ENCODE data around the gene SLC10A6. TPM values are rescaled to one million over a fixed set of nuclear protein-coding genes. Genes with fewer than 3 reads are reported as not detected.
"Not testable (repeated sequence)": the region's sequence is repeated elsewhere in the genome, so short reads cannot be mapped to it uniquely, and the experiment has no call there.

The SLC10A6 gene
- total and polyA plus RNA-seq, 4 donors, result 0.05 to 0.25 TPM; not detected in 2

DNA sequence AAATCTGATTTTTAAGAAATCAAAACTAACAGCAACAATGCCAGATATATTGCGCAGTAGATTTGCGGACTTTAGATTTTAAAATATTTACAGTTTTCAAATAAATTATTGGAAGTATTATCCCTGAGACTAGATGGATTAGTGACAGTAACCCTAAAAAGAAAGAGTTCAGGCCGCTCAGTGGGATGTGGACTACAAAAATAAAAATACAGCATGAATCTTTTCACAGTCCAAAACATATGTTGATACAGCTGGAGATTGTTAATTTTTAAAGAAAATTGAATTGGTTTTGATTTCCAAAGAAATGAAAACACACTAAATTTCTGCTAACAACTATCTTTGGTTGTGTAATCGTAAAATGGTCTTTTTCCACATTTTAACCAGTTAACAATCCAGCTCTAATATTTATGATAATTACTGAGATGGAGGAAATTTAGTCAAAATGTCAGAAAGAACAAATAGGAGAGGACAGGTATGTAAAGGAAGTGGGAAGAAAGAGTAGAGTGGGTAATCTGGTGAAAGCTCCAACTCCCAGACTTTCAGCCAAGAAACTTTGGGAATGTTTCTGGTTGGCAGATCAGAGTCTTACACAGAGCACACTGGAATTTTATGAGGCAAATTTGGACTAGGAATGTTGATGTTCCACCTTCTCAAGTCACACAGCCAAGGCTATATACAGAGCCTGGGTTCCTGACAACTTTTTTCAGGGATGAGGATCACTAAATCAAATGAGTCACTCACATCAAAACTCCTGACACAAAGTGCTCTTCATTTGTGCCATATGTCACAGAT, 27.9 kb upstream of the SLC10A6 start:
- Histone ChIP-seq H3K4me3 (ENCODE audit: low read depth in 1 of 3, low read length in 3 of 3) (no peak overlapping the region), H3K9me3 (ENCODE audit: control insufficient read depth in 4 of 4, low read length in 3 of 4) (peaks cover 3 to 9% (median 6%) of the 10 kb centered on the region in 4 donors), H3K36me3 (ENCODE audit: control insufficient read depth in 4 of 4, insufficient read depth in 3 of 4, low read depth in 1 of 4, low read length in 3 of 4) (no peaks in the 10 kb centered on the region), H3K27ac (ENCODE audit: low read depth in 1 of 2, low read length in 2 of 2) (no peak overlapping the region), H3K9ac (ENCODE audit: low read depth in 1 of 2, low read length in 2 of 2) (no peak overlapping the region), H3K27me3 (ENCODE audit: control insufficient read depth in 4 of 4, insufficient read depth in 4 of 4, low read length in 3 of 4) (no peaks in the 10 kb centered on the region), H3K4me1 (ENCODE audit: control insufficient read depth in 4 of 4, insufficient read depth in 4 of 4, low read length in 3 of 4) (no peaks in the 10 kb centered on the region)
- DNase-seq (ENCODE audit: low spot score), result no peak
- no peak for TF ChIP-seq HNF4G (IDR thresholded peaks at IDR 0.05)
- TF ChIP-seq, protein P1, sequence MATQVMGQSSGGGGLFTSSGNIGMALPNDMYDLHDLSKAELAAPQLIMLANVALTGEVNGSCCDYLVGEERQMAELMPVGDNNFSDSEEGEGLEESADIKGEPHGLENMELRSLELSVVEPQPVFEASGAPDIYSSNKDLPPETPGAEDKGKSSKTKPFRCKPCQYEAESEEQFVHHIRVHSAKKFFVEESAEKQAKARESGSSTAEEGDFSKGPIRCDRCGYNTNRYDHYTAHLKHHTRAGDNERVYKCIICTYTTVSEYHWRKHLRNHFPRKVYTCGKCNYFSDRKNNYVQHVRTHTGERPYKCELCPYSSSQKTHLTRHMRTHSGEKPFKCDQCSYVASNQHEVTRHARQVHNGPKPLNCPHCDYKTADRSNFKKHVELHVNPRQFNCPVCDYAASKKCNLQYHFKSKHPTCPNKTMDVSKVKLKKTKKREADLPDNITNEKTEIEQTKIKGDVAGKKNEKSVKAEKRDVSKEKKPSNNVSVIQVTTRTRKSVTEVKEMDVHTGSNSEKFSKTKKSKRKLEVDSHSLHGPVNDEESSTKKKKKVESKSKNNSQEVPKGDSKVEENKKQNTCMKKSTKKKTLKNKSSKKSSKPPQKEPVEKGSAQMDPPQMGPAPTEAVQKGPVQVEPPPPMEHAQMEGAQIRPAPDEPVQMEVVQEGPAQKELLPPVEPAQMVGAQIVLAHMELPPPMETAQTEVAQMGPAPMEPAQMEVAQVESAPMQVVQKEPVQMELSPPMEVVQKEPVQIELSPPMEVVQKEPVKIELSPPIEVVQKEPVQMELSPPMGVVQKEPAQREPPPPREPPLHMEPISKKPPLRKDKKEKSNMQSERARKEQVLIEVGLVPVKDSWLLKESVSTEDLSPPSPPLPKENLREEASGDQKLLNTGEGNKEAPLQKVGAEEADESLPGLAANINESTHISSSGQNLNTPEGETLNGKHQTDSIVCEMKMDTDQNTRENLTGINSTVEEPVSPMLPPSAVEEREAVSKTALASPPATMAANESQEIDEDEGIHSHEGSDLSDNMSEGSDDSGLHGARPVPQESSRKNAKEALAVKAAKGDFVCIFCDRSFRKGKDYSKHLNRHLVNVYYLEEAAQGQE (IDR thresholded peaks at IDR 0.05), result no peak
- TF ChIP-seq, protein P2, sequence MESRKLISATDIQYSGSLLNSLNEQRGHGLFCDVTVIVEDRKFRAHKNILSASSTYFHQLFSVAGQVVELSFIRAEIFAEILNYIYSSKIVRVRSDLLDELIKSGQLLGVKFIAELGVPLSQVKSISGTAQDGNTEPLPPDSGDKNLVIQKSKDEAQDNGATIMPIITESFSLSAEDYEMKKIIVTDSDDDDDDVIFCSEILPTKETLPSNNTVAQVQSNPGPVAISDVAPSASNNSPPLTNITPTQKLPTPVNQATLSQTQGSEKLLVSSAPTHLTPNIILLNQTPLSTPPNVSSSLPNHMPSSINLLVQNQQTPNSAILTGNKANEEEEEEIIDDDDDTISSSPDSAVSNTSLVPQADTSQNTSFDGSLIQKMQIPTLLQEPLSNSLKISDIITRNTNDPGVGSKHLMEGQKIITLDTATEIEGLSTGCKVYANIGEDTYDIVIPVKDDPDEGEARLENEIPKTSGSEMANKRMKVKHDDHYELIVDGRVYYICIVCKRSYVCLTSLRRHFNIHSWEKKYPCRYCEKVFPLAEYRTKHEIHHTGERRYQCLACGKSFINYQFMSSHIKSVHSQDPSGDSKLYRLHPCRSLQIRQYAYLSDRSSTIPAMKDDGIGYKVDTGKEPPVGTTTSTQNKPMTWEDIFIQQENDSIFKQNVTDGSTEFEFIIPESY (IDR thresholded peaks at IDR 0.05), result no peak
- TF ChIP-seq FOXA2 (IDR thresholded peaks at IDR 0.05), result no peak
- TF ChIP-seq HNF4A (conservative IDR thresholded peaks at IDR 0.05), result no peak
- no peak for TF ChIP-seq TAF1 (conservative IDR thresholded peaks at IDR 0.05)
- no peak for TF ChIP-seq NR2F2 (IDR thresholded peaks at IDR 0.05)
- TF ChIP-seq JUND (IDR thresholded peaks at IDR 0.05), result no peak
- TF ChIP-seq, protein P3, sequence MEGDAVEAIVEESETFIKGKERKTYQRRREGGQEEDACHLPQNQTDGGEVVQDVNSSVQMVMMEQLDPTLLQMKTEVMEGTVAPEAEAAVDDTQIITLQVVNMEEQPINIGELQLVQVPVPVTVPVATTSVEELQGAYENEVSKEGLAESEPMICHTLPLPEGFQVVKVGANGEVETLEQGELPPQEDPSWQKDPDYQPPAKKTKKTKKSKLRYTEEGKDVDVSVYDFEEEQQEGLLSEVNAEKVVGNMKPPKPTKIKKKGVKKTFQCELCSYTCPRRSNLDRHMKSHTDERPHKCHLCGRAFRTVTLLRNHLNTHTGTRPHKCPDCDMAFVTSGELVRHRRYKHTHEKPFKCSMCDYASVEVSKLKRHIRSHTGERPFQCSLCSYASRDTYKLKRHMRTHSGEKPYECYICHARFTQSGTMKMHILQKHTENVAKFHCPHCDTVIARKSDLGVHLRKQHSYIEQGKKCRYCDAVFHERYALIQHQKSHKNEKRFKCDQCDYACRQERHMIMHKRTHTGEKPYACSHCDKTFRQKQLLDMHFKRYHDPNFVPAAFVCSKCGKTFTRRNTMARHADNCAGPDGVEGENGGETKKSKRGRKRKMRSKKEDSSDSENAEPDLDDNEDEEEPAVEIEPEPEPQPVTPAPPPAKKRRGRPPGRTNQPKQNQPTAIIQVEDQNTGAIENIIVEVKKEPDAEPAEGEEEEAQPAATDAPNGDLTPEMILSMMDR (IDR thresholded peaks at IDR 0.05; ENCODE audit: low read depth, low read length, missing input control), result no peak
- no peak for TF ChIP-seq SP1 (IDR thresholded peaks at IDR 0.05)
- TF ChIP-seq FOXA1 (IDR thresholded peaks at IDR 0.05), result no peak
- TF ChIP-seq, protein P4, sequence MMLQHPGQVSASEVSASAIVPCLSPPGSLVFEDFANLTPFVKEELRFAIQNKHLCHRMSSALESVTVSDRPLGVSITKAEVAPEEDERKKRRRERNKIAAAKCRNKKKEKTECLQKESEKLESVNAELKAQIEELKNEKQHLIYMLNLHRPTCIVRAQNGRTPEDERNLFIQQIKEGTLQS (IDR thresholded peaks at IDR 0.05), result no peak
- no peak for TF ChIP-seq EGR1 (IDR thresholded peaks at IDR 0.05; ENCODE audit: low read depth in 2 of 2)
- TF ChIP-seq, protein P5, sequence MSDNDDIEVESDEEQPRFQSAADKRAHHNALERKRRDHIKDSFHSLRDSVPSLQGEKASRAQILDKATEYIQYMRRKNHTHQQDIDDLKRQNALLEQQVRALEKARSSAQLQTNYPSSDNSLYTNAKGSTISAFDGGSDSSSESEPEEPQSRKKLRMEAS (IDR thresholded peaks at IDR 0.05), result no peak
- no peak for TF ChIP-seq RAD21 (IDR thresholded peaks at IDR 0.05)
- no peak for TF ChIP-seq GABPA (IDR thresholded peaks at IDR 0.05 in 1 of 2, conservative IDR thresholded peaks at IDR 0.05 in 1 of 2)
- TF ChIP-seq RXRA (IDR thresholded peaks at IDR 0.05), result no peak
- WGBS, result 95% methylated on average over 4 of the region's 4 CpGs

DNA sequence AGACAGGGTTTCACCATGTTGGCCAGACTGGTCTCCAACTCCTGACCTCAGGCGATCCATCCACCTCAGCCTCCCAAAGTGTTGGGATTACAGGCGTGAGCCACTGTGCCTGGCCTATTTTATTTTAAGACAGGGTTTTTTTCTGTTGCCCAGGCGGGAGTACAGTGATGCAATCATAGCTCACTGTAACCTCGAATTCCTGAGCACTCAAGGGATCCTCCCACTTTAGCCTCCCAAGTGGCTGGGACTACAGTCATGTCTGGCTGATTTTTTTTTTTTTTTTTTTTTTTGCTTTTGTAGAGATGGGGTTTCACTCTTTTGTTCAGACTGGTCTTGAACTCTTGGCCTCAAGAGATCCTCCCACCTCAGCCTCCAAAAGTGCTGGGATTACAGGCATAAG, 26.3 kb upstream of the SLC10A6 start:
- H3K4me1 ChIP-seq (ENCODE audit: control insufficient read depth in 4 of 4, insufficient read depth in 4 of 4, low read length in 3 of 4); H3K27me3 ChIP-seq (ENCODE audit: control insufficient read depth in 4 of 4, insufficient read depth in 4 of 4, low read length in 3 of 4); H3K9me3 ChIP-seq (ENCODE audit: control insufficient read depth in 4 of 4, low read length in 3 of 4); H3K9ac ChIP-seq (ENCODE audit: low read depth in 1 of 2, low read length in 2 of 2); H3K36me3 ChIP-seq (ENCODE audit: control insufficient read depth in 4 of 4, insufficient read depth in 3 of 4, low read depth in 1 of 4, low read length in 3 of 4); DNase-seq (ENCODE audit: low spot score); H3K4me3 ChIP-seq (ENCODE audit: low read depth in 1 of 3, low read length in 3 of 3); H3K27ac ChIP-seq (ENCODE audit: low read depth in 1 of 2, low read length in 2 of 2): not testable (repeated sequence)
- WGBS, result 93% methylated on average over 4 of the region's 4 CpGs
